SU-DHL-6 (cell line): ENCODE measurements around the gene LYZL1.

ENCODE experiments used
- H2AFZ ChIP-seq: fragments of 200-600 bp; sonication (generic); 2 replicates; pipeline ENCODE4 v1.6.1; 2014; ENCODE audit warnings: low read depth, mild to moderate bottlenecking, moderate library complexity, mixed read lengths, antibody characterized with exemption, low read length; ENCODE audit not compliant: severe bottlenecking
- H3F3A ChIP-seq: fragments of 200-600 bp; shearing (Covaris generic); 2 replicates; pipeline ENCODE4 v1.6.0; 2016; ENCODE audit warnings: antibody characterized with exemption, mild to moderate bottlenecking; ENCODE audit not compliant: insufficient read depth
- H3K27ac ChIP-seq: fragments of 200-600 bp; sonication (generic); 2 replicates; pipeline ENCODE4 v1.5.1; 2016; ENCODE audit warnings: low read depth, mild to moderate bottlenecking, low read length, moderate library complexity, mixed read lengths
- H3K27me3 ChIP-seq: fragments of 200-600 bp; sonication (generic), shearing (Covaris generic); 2 replicates; pipeline ENCODE4 v1.6.0; 2014; ENCODE audit warnings: mild to moderate bottlenecking, low read length
- H3K36me3 ChIP-seq: fragments of 200-600 bp; sonication (generic); 2 replicates; pipeline ENCODE4 v1.6.1; 2014; ENCODE audit warnings: mild to moderate bottlenecking, low read length, mixed read lengths
- H3K4me2 ChIP-seq: fragments of 300-600, 200-600 bp; shearing (Covaris generic), sonication (generic); 2 replicates; pipeline ENCODE4 v1.6.0; 2014; ENCODE audit warnings: low read length, low read depth, mild to moderate bottlenecking; ENCODE audit not compliant: poor library complexity, severe bottlenecking
- H3K4me3 ChIP-seq: fragments of 200-600 bp; sonication (generic); 2 replicates; pipeline ENCODE4 v1.5.1; 2014; ENCODE audit warnings: antibody characterized with exemption, low read length, mild to moderate bottlenecking, mixed read lengths; ENCODE audit not compliant: insufficient read depth, poor library complexity, severe bottlenecking
- H3K79me2 ChIP-seq: fragments of 200-600 bp; sonication (generic); 2 replicates; pipeline ENCODE4 v1.6.1; 2014; ENCODE audit warnings: mild to moderate bottlenecking, low read length, moderate library complexity; ENCODE audit not compliant: insufficient read depth
- H3K9ac ChIP-seq: fragments of 200-600 bp; sonication (generic); 2 replicates; pipeline ENCODE4 v1.7.0; 2014; ENCODE audit warnings: mild to moderate bottlenecking, low read length
- H3K9me2 ChIP-seq: fragments of 200-600 bp; sonication (generic); replicated peaks from 2 replicates; pipeline ENCODE4 v1.6.1; 2014; ENCODE audit warnings: low read length; ENCODE audit not compliant: insufficient read depth
- H3K9me3 ChIP-seq: fragments of 200-600 bp; sonication (generic); 2 replicates; pipeline ENCODE4 v1.6.1; 2014; ENCODE audit warnings: low read length, mixed read lengths; ENCODE audit not compliant: insufficient read depth
- H4K20me1 ChIP-seq: fragments of 200-600 bp; sonication (generic); 2 replicates; pipeline ENCODE4 v1.6.1; 2014; ENCODE audit warnings: low read depth, mild to moderate bottlenecking, antibody characterized with exemption, low read length, moderate library complexity, mixed read lengths
- CTCF ChIP-seq: fragments of 200-600 bp; sonication (generic); IDR thresholded peaks from one replicate; pipeline ENCODE4 v1.5.1; 2017; ENCODE audit warnings: antibody characterized with exemption, mild to moderate bottlenecking, low read length, moderate library complexity; ENCODE audit not compliant: insufficient read depth, poor library complexity, severe bottlenecking
- EZH2phosphoT487 ChIP-seq: fragments of 200-600 bp; sonication (generic), shearing (Covaris generic); conservative IDR thresholded peaks from 2 replicates; pipeline ENCODE4 v1.6.1; 2018; ENCODE audit warnings: mild to moderate bottlenecking, antibody characterized with exemption, low read length, moderate library complexity, mixed read lengths

The LYZL1 gene

GRCh38 chr10:29271877-29272276 is 17.0 kb upstream of the LYZL1 start:
- Histone ChIP-seq H3K4me3 (no peak overlapping the region), H2AFZ (no peak overlapping the region), H3K27me3 (no peaks in the 10 kb centered on the region), H4K20me1 (no peaks in the 10 kb centered on the region), H3K9ac (no peak overlapping the region), H3K36me3 (no peaks in the 10 kb centered on the region), H3F3A (no peaks in the 10 kb centered on the region), H3K9me2 (no peaks in the 10 kb centered on the region; the same call in 1 of the 2 replicates), H3K9me3 (no peaks in the 10 kb centered on the region; the same call in 1 of the 2 replicates), H3K4me2 (no peak overlapping the region), H3K79me2 (no peaks in the 10 kb centered on the region), H3K27ac (no peak overlapping the region)
- TF ChIP-seq EZH2phosphoT487 = no peak
- no peak for TF ChIP-seq CTCF

GRCh38 chr10:29273478-29273877 is 15.4 kb upstream of the LYZL1 start:
- H3K36me3 ChIP-seq = no peaks in the 10 kb centered on the region
- no peaks in the 10 kb centered on the region for H3K79me2 ChIP-seq
- H3K9me2 ChIP-seq = no peaks in the 10 kb centered on the region
- no peak for TF ChIP-seq CTCF
- no peak for TF ChIP-seq EZH2phosphoT487
- H3F3A ChIP-seq = no peaks in the 10 kb centered on the region
- no peak overlapping the region for H3K4me3 ChIP-seq
- H3K9ac ChIP-seq = no peak overlapping the region
- H4K20me1 ChIP-seq = no peaks in the 10 kb centered on the region
- H3K9me3 ChIP-seq = no peaks in the 10 kb centered on the region
- no peaks in the 10 kb centered on the region for H3K27me3 ChIP-seq
- H2AFZ ChIP-seq = no peak overlapping the region
- no peak overlapping the region for H3K27ac ChIP-seq
- no peak overlapping the region for H3K4me2 ChIP-seq

GRCh38 chr10:29276251-29276850 is 12.5 kb upstream of the LYZL1 start:
- Histone ChIP-seq H3K4me3 (no peak overlapping the region), H3K79me2 (no peaks in the 10 kb centered on the region), H2AFZ (no peak overlapping the region), H3K27me3 (no peaks in the 10 kb centered on the region), H3K4me2 (no peak overlapping the region), H3K27ac (no peak overlapping the region), H3K9ac (no peak overlapping the region), H4K20me1 (no peaks in the 10 kb centered on the region), H3F3A (no peaks in the 10 kb centered on the region), H3K9me3 (no peaks in the 10 kb centered on the region), H3K9me2 (no peaks in the 10 kb centered on the region), H3K36me3 (no peaks in the 10 kb centered on the region)
- TF ChIP-seq CTCF (no peak), EZH2phosphoT487 (no peak)
